Stimulated activated CD4-positive, alpha-beta T cell treated with anti-CD3 and anti-CD28 coated beads, Interleukin-1b, Interleukin-23, amount 100 ng/mL, for 24 hours (primary cell): ENCODE measurements around the gene PDE6H.

Experiments used
- DNase-seq, 4 experiments: peaks; one replicate each; pipeline ENCODE4 v3.0.0-alpha.2; 2020; ENCODE audit warnings: low read depth in 4 of 4, low spot score in 1 of 4

PDE6H gene

GRCh38 chr12:14999695-15000365 lies 27.0 kb downstream of the PDE6H start:
- DNase-seq = no peak

GRCh38 chr12:15000575-15000974 lies 27.7 kb downstream of the PDE6H start:
- DNase-seq = no peak

- DNase-seq = no peak
Measured at GRCh38 chr12:15001733-15002382, 29.0 kb downstream of the PDE6H start.

GRCh38 chr12:15004421-15004820 lies 31.6 kb downstream of the PDE6H start:
- no peak for DNase-seq

- DNase-seq = no peak
Measured at GRCh38 chr12:15005064-15005463, 32.2 kb downstream of the PDE6H start.

- DNase-seq = no peak
Measured at GRCh38 chr12:15007551-15007950, 34.7 kb downstream of the PDE6H start.

- DNase-seq = no peak
Measured at GRCh38 chr12:15011162-15011561, 38.3 kb downstream of the PDE6H start.

- DNase-seq = no peak
Measured at GRCh38 chr12:15013634-15014179, 40.9 kb downstream of the PDE6H start.

GRCh38 chr12:15014708-15015107 lies 41.9 kb downstream of the PDE6H start:
- no peak for DNase-seq

- no peak for DNase-seq
Measured at GRCh38 chr12:15015121-15015520, 42.3 kb downstream of the PDE6H start.

- no peak for DNase-seq
Measured at GRCh38 chr12:15020156-15020555, 47.3 kb downstream of the PDE6H start.
